Astrocyte (in vitro differentiated cells and primary cell): ENCODE data around the gene SAMD7. TPM values are rescaled to one million over a fixed set of nuclear protein-coding genes. Genes with fewer than 3 reads are reported as not detected.

Source experiments
- DNase-seq: peaks from one replicate; pipeline ENCODE4 v3.0.0-alpha.2; 2010; ENCODE audit warnings: low read depth
- FAIRE-seq: peaks from 2 replicates; lab custom pipeline; 2011; peaks lifted over from hg19 to GRCh38; lab: Jason Lieb, UNC
- H2AFZ ChIP-seq: 2 replicates; pipeline ENCODE4 v1.6.0; 2012; ENCODE audit warnings: low read depth, low read length, inconsistent platforms
- H3K27ac ChIP-seq: 2 replicates; pipeline ENCODE4 v1.5.1; 2011; ENCODE audit warnings: low read depth, low read length, inconsistent platforms
- H3K27me3 ChIP-seq: 2 replicates; pipeline ENCODE4 v1.6.0; 2011; ENCODE audit warnings: low read length, inconsistent platforms; ENCODE audit not compliant: insufficient read depth
- H3K36me3 ChIP-seq: 2 replicates; pipeline ENCODE4 v1.5.1; 2011; ENCODE audit warnings: low read length, inconsistent platforms; ENCODE audit not compliant: insufficient read depth
- H3K4me1 ChIP-seq: 2 replicates; pipeline ENCODE4 v1.5.1; 2011; ENCODE audit warnings: low read length, inconsistent platforms; ENCODE audit not compliant: insufficient read depth
- H3K4me2 ChIP-seq: 2 replicates; pipeline ENCODE4 v1.6.0; 2012; ENCODE audit warnings: low read length, inconsistent platforms
- H3K4me3 ChIP-seq: 2 replicates; pipeline ENCODE4 v1.5.1; 2011; ENCODE audit warnings: low read depth, mild to moderate bottlenecking, low read length, inconsistent platforms; ENCODE audit not compliant: insufficient read depth
- H3K79me2 ChIP-seq: 2 replicates; pipeline ENCODE4 v1.6.0; 2012; ENCODE audit warnings: mild to moderate bottlenecking, low read length, inconsistent platforms; ENCODE audit not compliant: insufficient read depth
- H3K9ac ChIP-seq: 2 replicates; pipeline ENCODE4 v1.6.0; 2012; ENCODE audit warnings: mild to moderate bottlenecking, low read length, inconsistent platforms
- H3K9me3 ChIP-seq: 2 replicates; pipeline ENCODE4 v1.5.1; 2012; ENCODE audit warnings: low read depth, mild to moderate bottlenecking, low read length, inconsistent platforms; ENCODE audit not compliant: insufficient read depth
- H4K20me1 ChIP-seq: 2 replicates; pipeline ENCODE4 v1.6.0; 2012; ENCODE audit warnings: low read length, inconsistent platforms; ENCODE audit not compliant: insufficient read depth
- H3K27ac Mint-ChIP-seq: one replicate; pipeline ENCODE4 v1.8.0; 2021; ENCODE audit warnings: mild to moderate bottlenecking, mixed read lengths; ENCODE audit not compliant: unreplicated experiment
- H3K27me3 Mint-ChIP-seq: one replicate; pipeline ENCODE4 v1.8.0; 2021; ENCODE audit warnings: low read depth, mixed read lengths; ENCODE audit not compliant: unreplicated experiment
- H3K36me3 Mint-ChIP-seq: one replicate; pipeline ENCODE4 v1.8.0; 2021; ENCODE audit warnings: low read depth, mixed read lengths; ENCODE audit not compliant: unreplicated experiment
- H3K4me1 Mint-ChIP-seq: one replicate; pipeline ENCODE4 v1.8.0; 2021; ENCODE audit warnings: low read depth, mixed read lengths; ENCODE audit not compliant: unreplicated experiment
- H3K4me3 Mint-ChIP-seq: one replicate; pipeline ENCODE4 v1.8.0; 2021; ENCODE audit warnings: mild to moderate bottlenecking, moderate library complexity, mixed read lengths; ENCODE audit not compliant: unreplicated experiment
- H3K9me3 Mint-ChIP-seq: one replicate; pipeline ENCODE4 v1.8.0; 2021; ENCODE audit warnings: mild to moderate bottlenecking, mixed read lengths; ENCODE audit not compliant: unreplicated experiment
- CTCF ChIP-seq: IDR thresholded peaks from 2 replicates; pipeline ENCODE4 v1.5.1; 2011; ENCODE audit warnings: low read depth, mild to moderate bottlenecking, inconsistent platforms, low read length, moderate library complexity; ENCODE audit not compliant: insufficient read depth
- EZH2 ChIP-seq: IDR thresholded peaks from 2 replicates; pipeline ENCODE4 v1.6.1; 2012; ENCODE audit warnings: mild to moderate bottlenecking, low read length, inconsistent platforms; ENCODE audit not compliant: insufficient read depth
- total RNA-seq: library from RNA; stranded (reverse); gene quantifications from 2 replicates; pipeline ENCODE4 v1.2.1, GENCODE V29; 2021

The SAMD7 gene
- total RNA-seq, 1 donor from 2014 or later, result not detected

GRCh38 chr3:169964176-169964575 lies 52.8 kb downstream of the SAMD7 start:
- no peak for FAIRE-seq
- H3K4me1 ChIP-seq, result peaks cover 16% of the 10 kb centered on the region
- no peak overlapping the region for H3K9ac ChIP-seq
- H3K79me2 ChIP-seq, result peaks cover 31% of the 10 kb centered on the region
- Mint-ChIP-seq H3K27ac (peak overlapping the region; percentile 35), H3K4me3 (peak overlapping the region; percentile 20), H3K4me1 (peaks cover 15% of the 10 kb centered on the region), H3K27me3 (peaks cover 5% of the 10 kb centered on the region), H3K36me3 (no peaks in the 10 kb centered on the region), H3K9me3 (peaks cover 3% of the 10 kb centered on the region)
- TF ChIP-seq CTCF (no peak), EZH2 (no peak)
- H2AFZ ChIP-seq, result no peak overlapping the region
- H3K27ac ChIP-seq, result no peak overlapping the region
- DNase-seq, result peak; percentile 68
- H3K27me3 ChIP-seq, result peaks cover 4% of the 10 kb centered on the region
- peaks cover 20% of the 10 kb centered on the region for H4K20me1 ChIP-seq
- H3K9me3 ChIP-seq, result no peaks in the 10 kb centered on the region
- H3K36me3 ChIP-seq, result no peaks in the 10 kb centered on the region
- H3K4me3 ChIP-seq, result no peak overlapping the region
- H3K4me2 ChIP-seq, result no peak overlapping the region

- DNase-seq (no peak), FAIRE-seq (no peak)
- Histone ChIP-seq H2AFZ (peak overlapping the region; percentile 90), H4K20me1 (peaks cover 35% of the 10 kb centered on the region), H3K4me3 (peak overlapping the region; percentile 85), H3K9ac (peak overlapping the region; percentile 95), H3K4me2 (peak overlapping the region; percentile 84), H3K4me1 (peaks cover 16% of the 10 kb centered on the region), H3K36me3 (no peaks in the 10 kb centered on the region), H3K27me3 (no peaks in the 10 kb centered on the region), H3K9me3 (no peaks in the 10 kb centered on the region), H3K27ac (peak overlapping the region; percentile 90), H3K79me2 (peaks cover 48% of the 10 kb centered on the region)
- Mint-ChIP-seq H3K4me1 (peaks cover 17% of the 10 kb centered on the region), H3K9me3 (peaks cover 3% of the 10 kb centered on the region), H3K36me3 (no peaks in the 10 kb centered on the region), H3K4me3 (peak overlapping the region; percentile 89), H3K27me3 (no peaks in the 10 kb centered on the region), H3K27ac (peak overlapping the region; percentile 99)
- TF ChIP-seq CTCF, result no peak
- TF ChIP-seq EZH2, result no peak
Observed at GRCh38 chr3:169965562-169966427, 54.4 kb downstream of the SAMD7 start.
